Measurements from ENCODE around the gene VAMP1. TPM values are rescaled to one million over a fixed set of nuclear protein-coding genes. Genes with fewer than 3 reads are reported as not detected.

Gene VAMP1
- total RNA-seq, 1 donor from 2014 or later = 2.0 TPM

DNA sequence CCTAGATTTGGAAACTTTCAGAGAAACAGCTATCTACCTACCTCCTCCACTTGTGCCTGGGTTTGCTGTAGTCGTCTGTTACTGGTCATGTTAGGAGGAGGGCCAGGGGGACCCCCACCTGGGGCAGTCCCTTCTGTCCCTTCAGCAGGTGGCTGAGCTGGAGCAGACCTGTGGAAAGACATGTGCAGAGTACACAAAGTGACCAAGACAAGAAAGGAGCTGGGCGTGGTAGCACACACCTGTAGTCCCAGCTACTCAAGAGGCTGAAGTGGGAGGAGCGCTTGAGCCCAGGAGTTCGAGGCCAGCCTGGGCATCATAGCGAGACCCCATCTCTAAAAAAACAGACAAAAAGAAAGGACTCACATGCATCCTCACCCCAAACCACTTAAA is 4.3 kb downstream of the VAMP1 start:
- TF ChIP-seq CTCF (conservative IDR thresholded peaks at IDR 0.05; ENCODE audit: low read depth, low read length) = no peak
- no peak overlapping the region for H3K4me3 ChIP-seq (ENCODE audit: low read depth, low read length)
- no peak for DNase-seq (ENCODE audit: low read depth)

GRCh38 chr12:6465467-6466183 is 4.9 kb downstream of the VAMP1 start:
- peak; percentile 95 for TF ChIP-seq CTCF (conservative IDR thresholded peaks at IDR 0.05; ENCODE audit: low read depth, low read length)
- DNase-seq (ENCODE audit: low read depth) = no peak
- no peak overlapping the region for H3K4me3 ChIP-seq (ENCODE audit: low read depth, low read length)

GRCh38 chr12:6464531-6464930 is 5.9 kb downstream of the VAMP1 start:
- TF ChIP-seq CTCF (conservative IDR thresholded peaks at IDR 0.05; ENCODE audit: low read depth, low read length) = no peak
- DNase-seq (ENCODE audit: low read depth) = no peak
- H3K4me3 ChIP-seq (ENCODE audit: low read depth, low read length) = no peak overlapping the region

- H3K4me3 ChIP-seq (ENCODE audit: low read depth, low read length) = no peak overlapping the region
- no peak for TF ChIP-seq CTCF (conservative IDR thresholded peaks at IDR 0.05; ENCODE audit: low read depth, low read length)
- DNase-seq (ENCODE audit: low read depth) = no peak
Measured at GRCh38 chr12:6463858-6464257, 6.6 kb downstream of the VAMP1 start.

GRCh38 chr12:6463216-6463615 is 7.3 kb downstream of the VAMP1 start:
- DNase-seq (ENCODE audit: low read depth) = no peak
- TF ChIP-seq CTCF (conservative IDR thresholded peaks at IDR 0.05; ENCODE audit: low read depth, low read length) = no peak
- no peak overlapping the region for H3K4me3 ChIP-seq (ENCODE audit: low read depth, low read length)

DNA sequence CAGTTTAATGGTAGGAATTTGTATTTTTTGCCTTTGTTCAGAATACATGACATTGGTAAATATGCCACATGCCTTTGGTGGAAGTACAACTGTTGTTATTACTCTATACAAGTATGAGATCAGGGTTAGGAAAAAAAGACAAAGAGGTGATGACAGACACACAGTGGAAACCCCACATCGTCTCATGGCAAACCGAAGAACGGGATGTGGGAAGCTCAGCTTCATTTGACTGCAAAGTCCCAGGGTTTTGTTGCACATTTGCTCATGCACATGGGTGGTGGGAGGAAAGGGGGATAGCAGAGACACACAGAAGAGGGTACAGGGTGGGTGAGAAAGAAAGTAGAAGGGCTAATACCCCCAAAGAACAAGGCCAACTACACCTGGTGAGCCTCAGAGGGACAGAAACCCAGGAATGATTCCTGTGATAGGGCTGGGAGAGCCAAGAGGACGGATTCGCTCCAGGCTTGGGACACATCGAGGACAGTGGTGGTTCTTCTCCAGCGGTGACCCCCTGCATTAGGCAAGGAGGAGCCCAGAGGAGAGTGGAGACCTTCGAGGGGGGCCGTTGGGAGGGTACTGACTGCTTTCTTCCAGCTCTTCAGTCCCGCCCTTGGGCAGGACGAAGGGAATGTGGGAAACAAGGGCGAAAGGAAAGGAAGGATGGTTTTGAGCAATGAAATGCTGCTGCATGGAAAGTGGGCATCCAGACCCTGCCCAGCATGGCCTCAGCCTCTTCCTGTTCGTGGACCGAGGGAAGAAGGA is 8.1 kb downstream of the VAMP1 start:
- H3K4me3 ChIP-seq (ENCODE audit: low read depth, low read length) = no peak overlapping the region
- TF ChIP-seq CTCF (conservative IDR thresholded peaks at IDR 0.05; ENCODE audit: low read depth, low read length) = no peak
- DNase-seq (ENCODE audit: low read depth) = no peak

Data from epithelial cell of proximal tubule (primary cell).